ENCODE measurements around the gene RNF175. TPM values are rescaled to one million over a fixed set of nuclear protein-coding genes. Genes with fewer than 3 reads are reported as not detected.

RNF175 gene
- total and polyA plus RNA-seq, 7 donors: 0.26 to 1.8 (median 0.99) TPM; not detected in 4

DNA sequence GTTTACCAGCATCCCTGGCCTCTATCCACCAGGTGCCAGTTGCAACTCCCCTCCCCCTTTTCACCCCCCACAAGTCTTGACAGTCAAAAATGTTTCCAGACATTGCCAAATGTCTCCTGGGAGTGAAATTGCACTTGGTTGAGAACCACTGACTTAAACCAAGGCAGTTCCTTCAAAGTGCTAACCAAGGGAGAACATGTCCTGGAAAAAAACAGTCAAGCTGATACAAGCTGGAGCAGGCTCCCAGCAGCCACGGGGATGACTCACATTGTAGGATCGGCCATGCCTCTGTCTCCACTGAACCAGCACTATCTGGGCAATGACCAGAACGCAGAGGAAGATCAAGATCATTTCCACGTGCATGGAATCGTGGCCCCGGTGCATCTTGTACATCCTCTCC is 11.4 kb downstream of the RNF175 start:
- Histone ChIP-seq H3K4me1 (peaks cover 0 to 6% (median 0%) of the 10 kb centered on the region in 4 donors), H3K27me3 (no peaks in the 10 kb centered on the region), H3K27ac (no peak overlapping the region), H3K9me3 (no peaks in the 10 kb centered on the region), H3K36me3 (no peaks in the 10 kb centered on the region), H3K4me3 (no peak overlapping the region)
- no peak for DNase-seq
- TF ChIP-seq POLR2A (IDR thresholded peaks at IDR 0.05): no peak
- TF ChIP-seq POLR2AphosphoS5 (IDR thresholded peaks at IDR 0.05): no peak
- no peak for TF ChIP-seq EP300 (IDR thresholded peaks at IDR 0.05)
- TF ChIP-seq, protein P1, sequence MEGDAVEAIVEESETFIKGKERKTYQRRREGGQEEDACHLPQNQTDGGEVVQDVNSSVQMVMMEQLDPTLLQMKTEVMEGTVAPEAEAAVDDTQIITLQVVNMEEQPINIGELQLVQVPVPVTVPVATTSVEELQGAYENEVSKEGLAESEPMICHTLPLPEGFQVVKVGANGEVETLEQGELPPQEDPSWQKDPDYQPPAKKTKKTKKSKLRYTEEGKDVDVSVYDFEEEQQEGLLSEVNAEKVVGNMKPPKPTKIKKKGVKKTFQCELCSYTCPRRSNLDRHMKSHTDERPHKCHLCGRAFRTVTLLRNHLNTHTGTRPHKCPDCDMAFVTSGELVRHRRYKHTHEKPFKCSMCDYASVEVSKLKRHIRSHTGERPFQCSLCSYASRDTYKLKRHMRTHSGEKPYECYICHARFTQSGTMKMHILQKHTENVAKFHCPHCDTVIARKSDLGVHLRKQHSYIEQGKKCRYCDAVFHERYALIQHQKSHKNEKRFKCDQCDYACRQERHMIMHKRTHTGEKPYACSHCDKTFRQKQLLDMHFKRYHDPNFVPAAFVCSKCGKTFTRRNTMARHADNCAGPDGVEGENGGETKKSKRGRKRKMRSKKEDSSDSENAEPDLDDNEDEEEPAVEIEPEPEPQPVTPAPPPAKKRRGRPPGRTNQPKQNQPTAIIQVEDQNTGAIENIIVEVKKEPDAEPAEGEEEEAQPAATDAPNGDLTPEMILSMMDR (IDR thresholded peaks at IDR 0.05): no peak
- intact Hi-C loops (cut with DNase I): no loop called here
- WGBS, 2 donors: 79 to 80% methylated on average over 6 of the region's 6 CpGs

DNA sequence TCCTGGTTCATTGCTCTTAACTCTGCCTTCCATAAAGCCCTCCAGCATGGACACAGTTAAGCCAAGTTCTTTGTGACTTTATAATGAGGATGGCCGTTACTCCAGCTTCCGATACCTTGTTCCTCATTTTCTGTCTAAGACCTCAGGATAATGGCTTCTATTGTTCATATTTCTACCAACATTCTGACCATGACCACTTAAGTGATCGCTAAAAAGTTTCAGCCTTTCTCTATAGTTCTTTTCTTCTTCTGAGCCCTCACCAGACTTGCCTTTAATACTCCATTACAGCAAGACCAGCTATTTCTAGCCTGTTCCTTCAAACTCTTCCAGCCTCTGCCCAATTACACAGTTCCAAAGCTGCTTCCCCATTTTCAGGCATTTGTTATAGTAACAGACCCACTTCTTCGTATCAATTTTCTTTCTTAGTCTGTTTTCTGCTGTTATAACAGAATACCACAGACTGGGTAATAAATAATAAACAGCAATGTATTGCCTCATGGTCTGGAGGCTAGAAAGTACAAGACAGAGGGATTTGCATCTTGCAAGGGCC is 12.3 kb downstream of the RNF175 start:
- DNase-seq: no peak
- WGBS, 2 donors: 72 to 80% methylated on average over 4 of the region's 4 CpGs
- no peak overlapping the region for H3K4me3 ChIP-seq
- H3K27ac ChIP-seq: no peak overlapping the region
- no peak for TF ChIP-seq EP300 (IDR thresholded peaks at IDR 0.05)
- TF ChIP-seq POLR2AphosphoS5 (IDR thresholded peaks at IDR 0.05): no peak
- TF ChIP-seq, protein P1 (IDR thresholded peaks at IDR 0.05): no peak
- peaks cover 0 to 6% (median 0%) of the 10 kb centered on the region in 4 donors for H3K4me1 ChIP-seq
- H3K36me3 ChIP-seq: no peaks in the 10 kb centered on the region
- intact Hi-C loops (cut with DNase I): no loop called here
- no peaks in the 10 kb centered on the region for H3K27me3 ChIP-seq
- no peaks in the 10 kb centered on the region for H3K9me3 ChIP-seq

DNA sequence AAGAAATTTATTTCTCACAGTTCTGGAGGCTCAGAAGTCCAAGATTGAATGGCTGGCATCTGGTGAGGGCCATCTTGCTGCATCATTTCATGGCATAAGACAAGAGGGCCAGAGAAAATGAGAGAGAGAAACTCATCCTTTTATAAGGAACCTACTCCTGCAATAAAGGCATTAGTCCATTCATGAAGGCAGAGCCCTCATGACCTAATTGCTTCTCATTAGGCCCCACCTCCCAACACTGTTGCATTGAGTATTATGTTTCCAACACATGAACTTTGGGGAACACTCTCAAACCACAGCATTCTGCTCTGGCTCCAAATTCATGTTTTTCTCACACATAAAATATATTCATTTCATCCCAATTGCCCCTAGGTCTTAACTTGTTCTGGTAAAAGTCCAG is 14.2 kb downstream of the RNF175 start:
- no peaks in the 10 kb centered on the region for H3K27me3 ChIP-seq
- DNase-seq: no peak
- peaks cover 0 to 6% (median 0%) of the 10 kb centered on the region in 4 donors for H3K4me1 ChIP-seq
- intact Hi-C loops (cut with DNase I): no loop called here
- peaks cover 0 to 6% (median under 1%) of the 10 kb centered on the region in 4 donors for H3K9me3 ChIP-seq
- H3K27ac ChIP-seq: no peak overlapping the region
- TF ChIP-seq POLR2A (IDR thresholded peaks at IDR 0.05): no peak
- TF ChIP-seq, protein P1 (IDR thresholded peaks at IDR 0.05): no peak
- H3K4me3 ChIP-seq: no peak overlapping the region
- H3K36me3 ChIP-seq: no peaks in the 10 kb centered on the region

DNA sequence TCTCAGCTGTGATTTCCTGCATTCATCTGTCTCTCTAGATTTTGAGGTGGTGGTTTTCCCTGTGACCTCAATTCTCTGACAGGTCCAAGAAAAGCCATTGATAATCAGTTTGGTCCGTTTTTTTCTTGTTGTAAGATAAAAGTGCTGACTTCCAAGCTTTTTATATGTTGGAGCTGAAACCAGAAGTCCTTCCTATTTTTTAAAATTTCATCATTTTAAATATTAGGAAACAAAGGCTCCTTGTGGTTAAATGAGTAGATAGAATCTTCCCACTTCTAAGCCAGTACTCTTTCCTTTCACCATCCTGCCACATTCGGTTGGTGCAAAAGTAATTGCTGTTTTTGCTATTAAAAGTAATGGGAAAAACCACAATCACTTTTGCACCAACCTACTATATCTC is 18.3 kb downstream of the RNF175 start:
- Histone ChIP-seq H3K4me3 (no peak overlapping the region), H3K4me1 (no peaks in the 10 kb centered on the region), H3K36me3 (no peaks in the 10 kb centered on the region), H3K9me3 (peaks cover 0 to 8% (median under 1%) of the 10 kb centered on the region in 4 donors), H3K27ac (no peak overlapping the region), H3K27me3 (no peaks in the 10 kb centered on the region)
- TF ChIP-seq POLR2A (IDR thresholded peaks at IDR 0.05) (no peak), POLR2AphosphoS5 (IDR thresholded peaks at IDR 0.05) (no peak), EP300 (IDR thresholded peaks at IDR 0.05) (no peak)
- TF ChIP-seq, protein P1 (IDR thresholded peaks at IDR 0.05): no peak
- intact Hi-C loops (cut with DNase I): no loop called here
- 74 to 83% methylated on average over 2 of the region's 2 CpGs for WGBS, 2 donors
- DNase-seq: no peak

DNA sequence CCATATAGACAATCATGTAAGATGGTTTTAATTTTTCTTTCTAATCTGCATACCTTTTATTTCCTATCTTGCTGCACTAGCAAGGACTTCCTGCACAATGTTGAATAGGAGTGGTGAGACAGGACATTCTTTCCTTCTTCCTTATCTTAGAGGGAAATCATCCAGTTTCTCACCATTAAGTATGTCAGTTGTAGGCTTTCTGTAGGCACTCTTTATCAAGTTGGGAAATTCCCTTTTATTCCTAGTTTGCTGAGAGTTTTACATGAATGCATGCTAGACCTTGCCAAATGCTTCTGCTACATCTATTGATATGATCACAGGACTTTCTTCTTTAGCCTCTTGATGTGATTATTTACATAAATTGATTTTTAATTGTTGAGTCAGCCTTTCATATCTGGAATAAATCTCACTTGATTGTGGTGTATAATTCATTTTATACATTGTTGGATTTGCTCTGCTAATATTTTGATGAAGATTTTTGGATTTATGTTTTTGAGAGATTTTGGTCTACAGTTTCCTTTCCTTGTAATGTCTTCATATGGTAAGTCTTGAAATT is 23.8 kb downstream of the RNF175 start:
- H3K27ac ChIP-seq: no peak overlapping the region
- H3K4me1 ChIP-seq: no peaks in the 10 kb centered on the region
- no peak for DNase-seq
- intact Hi-C loops (cut with DNase I): no loop called here
- no peaks in the 10 kb centered on the region for H3K36me3 ChIP-seq
- TF ChIP-seq POLR2A (IDR thresholded peaks at IDR 0.05) (no peak), POLR2AphosphoS5 (IDR thresholded peaks at IDR 0.05) (no peak), EP300 (IDR thresholded peaks at IDR 0.05) (no peak)
- TF ChIP-seq, protein P1 (IDR thresholded peaks at IDR 0.05): no peak
- no peaks in the 10 kb centered on the region for H3K27me3 ChIP-seq
- no peak overlapping the region for H3K4me3 ChIP-seq
- peaks cover 0 to 6% (median under 1%) of the 10 kb centered on the region in 4 donors for H3K9me3 ChIP-seq

All from sigmoid colon (tissue), 7 donors.